Ovary (tissue), 10 donors: ENCODE data around the gene LCA5. TPM values are rescaled to one million over a fixed set of nuclear protein-coding genes. Genes with fewer than 3 reads are reported as not detected.
"Not testable (repeated sequence)": the region's sequence is repeated elsewhere in the genome, so short reads cannot be mapped to it uniquely, and the experiment has no call there.

ENCODE experiments used
- DNase-seq, 5 donors: peaks; one replicate each; pipeline ENCODE4 v3.0.0-alpha.2; 2019 to 2020
- H3K27ac ChIP-seq, 2 donors: fragments of 200-600 bp; one replicate each; pipeline versions ENCODE4 v1.5.1 to v1.8.0; 2019 to 2022
- H3K27me3 ChIP-seq: fragments of 200-600 bp; one replicate; pipeline ENCODE4 v1.8.0; 2022
- H3K36me3 ChIP-seq: fragments of 200-600 bp; sonication (generic); one replicate; pipeline ENCODE4 v1.5.1; 2019
- H3K4me1 ChIP-seq: one replicate; pipeline ENCODE4 v1.8.1; 2013; ENCODE audit warnings: mild to moderate bottlenecking, moderate library complexity; ENCODE audit not compliant: insufficient read depth
- H3K4me3 ChIP-seq: fragments of 200-600 bp; sonication (generic); one replicate; pipeline ENCODE4 v1.5.1; 2017
- H3K9me3 ChIP-seq, 2 donors: fragments of 200-600 bp in 1 of 2; sonication (generic) in 1 of 2; one replicate each; pipeline versions ENCODE4 v1.5.1 to v1.8.1; 2013 to 2019; ENCODE audit warnings: mild to moderate bottlenecking in 1 of 2, moderate library complexity in 1 of 2
- CTCF ChIP-seq, 3 donors: fragments of 450-650 bp in 2 of 3; fragments of 200-600 bp in 1 of 3; IDR thresholded peaks; one replicate each; pipeline versions ENCODE4 v1.5.1 to v1.8.0; 2016 to 2022; ENCODE audit warnings: antibody characterized with exemption in 3 of 3, mild to moderate bottlenecking in 1 of 3
- EP300 ChIP-seq: sonication (generic); formaldehyde crosslinking; IDR thresholded peaks from one replicate; pipeline ENCODE4 v1.6.1; 2017; ENCODE audit warnings: antibody characterized with exemption
- POLR2A ChIP-seq: fragments of 450-650 bp; IDR thresholded peaks from one replicate; pipeline ENCODE4 v1.6.1; 2017; ENCODE audit warnings: antibody characterized with exemption, mild to moderate bottlenecking, moderate library complexity
- WGBS, 3 donors: extraction: QIAGEN DNeasy Blood & Tissue Kit in 1 of 3; methylation state at CpG; one replicate each; pipeline versions ENCODE4 v1.1.5 to v1.1.7; 2013 to 2017; 5-methylcytosine and 5-hydroxymethylcytosine counted together
- intact Hi-C, 4 donors: fragments of 100-400 bp; cut with DNase I; formaldehyde crosslinking; loops; one replicate each; pipeline versions ENCODE4 v1.11.0 to v1.15.1; 2022 to 2023
- long read RNA-seq, 3 donors: library from polyadenylated mRNA in 2 of 3; unstranded in 2 of 3; transcript quantifications; one replicate each; pipeline ENCODE4 v2.0.0 and lab custom pipeline, GENCODE V29; 2021 to 2026
- polyA plus RNA-seq, 2 donors: library from polyadenylated mRNA; stranded (reverse); fragments of 200-250 nt in 1 of 2; fragments of 350-450 nt in 1 of 2; fragmentation: Illumina TruSeq in 1 of 2; extraction: RNeasy Lipid Tissue Mini Kit (QIAGEN cat#74804) in 1 of 2; gene quantifications; one replicate each; pipeline ENCODE4 v1.2.3, GENCODE V29; 2013 to 2014
- total RNA-seq, 7 donors: library from RNA; depleted of rRNA in 2 of 7; stranded (reverse); fragments of >200 nt in 2 of 7; fragmentation: NEBNext Ultra II Directional in 3 of 7; extraction: Animal tissue kit (Norgen Biotek cat#: 25700) in 3 of 7; gene quantifications; one replicate each; pipeline versions ENCODE4 v1.1.0 to v1.2.4, GENCODE V29; 2016 to 2023
- donor health status: DM: no; HTN: no; CAD: no; lungs with moderate emphysema.
- donor health status: DM: no; HTN: no; CAD: no.
- donor health status: Bipolar disorder and iron deficiency.
- donor health status: DM: yes; HTN: yes; CAD: no.
- donor health status: DM: no; HTN: no; CAD: no.
- donor health status: DM: yes; HTN: yes; CAD: no.

The LCA5 gene
- total RNA-seq: 10 to 100 TPM in 2 of 7 donors, 1 to 10 TPM in 5; 8.0 to 11.4 (median 9.4) TPM
- 1 to 10 TPM; 4.9 to 6.8 TPM for polyA plus RNA-seq
- long read RNA-seq, donor 1, full-length matches to known transcripts: 11 of 54 reads
- long read RNA-seq, donor 1, partial matches to known transcripts: 36 of 54 reads
- long read RNA-seq, donor 1, other reads (novel, unspliced or antisense): 7 of 54 reads
- long read RNA-seq, donor 2, full-length matches to known transcripts: 1 of 18 reads
- long read RNA-seq, donor 2, partial matches to known transcripts: 5 of 18 reads
- long read RNA-seq, donor 2, other reads (novel, unspliced or antisense): 12 of 18 reads
- long read RNA-seq, donor 3, full-length matches to known transcripts: 13 of 18 reads
- long read RNA-seq, donor 3, partial matches to known transcripts: 1 of 18 reads
- long read RNA-seq, donor 3, other reads (novel, unspliced or antisense): 4 of 18 reads

- no peaks in the 10 kb centered on the region for H3K9me3 ChIP-seq
- no peaks in the 10 kb centered on the region for H3K36me3 ChIP-seq
- intact Hi-C loops: no loop called here
- H3K4me1 ChIP-seq: peaks cover 2% of the 10 kb centered on the region
- peak; percentile 92 to 94 (median 93) for DNase-seq
- peak; percentile 56 for TF ChIP-seq POLR2A
- TF ChIP-seq CTCF (IDR thresholded peaks at IDR 0.05): no peak
- 0 to 1% (median 1%) methylated on average over 55 to 56 of the region's 56 CpGs for WGBS, 3 donors
- H3K4me3 ChIP-seq: peak within 1 kb of the TSS; percentile 91
- no peaks in the 10 kb centered on the region for H3K27me3 ChIP-seq
- peak within 1 kb of the TSS; percentile 77 to 92 for H3K27ac ChIP-seq
Observed at GRCh38 chr6:79536954-79537747, at the start of gene LCA5. LCA5 (minus strand) TSS chr6:79537430; CDS start chr6:79518894, 18,536 bp downstream.

GRCh38 chr6:79586548-79586947 lies 49.3 kb upstream of the LCA5 start:
- TF ChIP-seq POLR2A: no peak
- no peak for TF ChIP-seq EP300
- TF ChIP-seq CTCF (IDR thresholded peaks at IDR 0.05): no peak
- no peak overlapping the region for H3K27ac ChIP-seq
- intact Hi-C loops: no loop called here
- H3K36me3 ChIP-seq: no peaks in the 10 kb centered on the region
- no peak for DNase-seq
- no peaks in the 10 kb centered on the region for H3K9me3 ChIP-seq
- no peak overlapping the region for H3K4me3 ChIP-seq
- no peaks in the 10 kb centered on the region for H3K4me1 ChIP-seq
- no peaks in the 10 kb centered on the region for H3K27me3 ChIP-seq

- TF ChIP-seq CTCF (IDR thresholded peaks at IDR 0.05) (no peak), EP300 (no peak), POLR2A (no peak)
- Histone ChIP-seq H3K27ac (no peak overlapping the region), H3K27me3 (no peaks in the 10 kb centered on the region), H3K9me3 (no peaks in the 10 kb centered on the region), H3K4me3 (no peak overlapping the region), H3K36me3 (no peaks in the 10 kb centered on the region), H3K4me1 (no peaks in the 10 kb centered on the region)
- WGBS, 3 donors: 74 to 77% (median 75%) methylated on average over 2 of the region's 2 CpGs
- no peak for DNase-seq
- intact Hi-C loops: no loop called here
Observed at GRCh38 chr6:79584332-79584731, 47.1 kb upstream of the LCA5 start.

- H3K27ac ChIP-seq, H3K4me3 ChIP-seq, intact Hi-C loops, H3K27me3 ChIP-seq, H3K9me3 ChIP-seq, DNase-seq, H3K36me3 ChIP-seq, H3K4me1 ChIP-seq: not testable (repeated sequence)
- 94 to 99% (median 98%) methylated on average over 6 of the region's 6 CpGs for WGBS, 3 donors
Observed at GRCh38 chr6:79577926-79578325, 40.7 kb upstream of the LCA5 start.
